Esophagus squamous epithelium (tissue), 5 donors: Measurements from ENCODE around the gene FOXP4. TPM values are rescaled to one million over a fixed set of nuclear protein-coding genes. Genes with fewer than 3 reads are reported as not detected.

Experiments used
- DNase-seq: peaks from one replicate; lab custom pipeline; 2025; lab: John Stamatoyannopoulos, UW
- H3K27ac ChIP-seq, 4 donors: fragments of 200-600 bp; sonication (generic); one replicate each; pipeline ENCODE4 v1.5.1; 2016 to 2019; ENCODE audit warnings: mild to moderate bottlenecking in 1 of 4
- H3K27me3 ChIP-seq, 4 donors: fragments of 200-600 bp; sonication (generic); 1 replicate in 3 of 4; 2 replicates in 1 of 4; pipeline versions ENCODE4 v1.5.1 to v1.6.0; 2017 to 2021; ENCODE audit warnings: antibody characterized with exemption in 1 of 4
- H3K36me3 ChIP-seq, 3 donors: fragments of 200-600 bp; sonication (generic); one replicate each; pipeline ENCODE4 v1.5.1; 2016 to 2019
- H3K4me1 ChIP-seq, 3 donors: fragments of 200-600 bp; sonication (generic); one replicate each; pipeline ENCODE4 v1.5.1; 2017 to 2019
- H3K4me3 ChIP-seq, 4 donors: fragments of 200-600 bp; sonication (generic); 1 replicate in 3 of 4; 2 replicates in 1 of 4; pipeline ENCODE4 v1.5.1; 2016 to 2019; ENCODE audit warnings: mild to moderate bottlenecking in 2 of 4, moderate library complexity in 1 of 4
- H3K9me3 ChIP-seq, 3 donors: fragments of 200-600 bp; sonication (generic); one replicate each; pipeline ENCODE4 v1.5.1; 2016 to 2019
- CTCF ChIP-seq, 6 experiments: fragments of 450-650 bp in 4 of 6; fragments of 200-600 bp in 2 of 6; sonication (generic) in 2 of 6; IDR thresholded peaks; one replicate each; pipeline ENCODE4 v1.5.1; 2016 to 2019; ENCODE audit warnings: antibody characterized with exemption in 6 of 6, mild to moderate bottlenecking in 4 of 6, moderate library complexity in 4 of 6
- POLR2A ChIP-seq, 4 donors: fragments of 450-650 bp; IDR thresholded peaks; one replicate each; pipeline ENCODE4 v1.6.1; 2017; ENCODE audit warnings: antibody characterized with exemption in 4 of 4, mild to moderate bottlenecking in 4 of 4, moderate library complexity in 3 of 4
- WGBS, 2 donors: methylation state at CpG; one replicate each; pipeline ENCODE4 v1.1.5; 2018; 5-methylcytosine and 5-hydroxymethylcytosine counted together
- intact Hi-C: fragments of 100-400 bp; cut with DNase I; formaldehyde crosslinking; loops from one replicate; pipeline ENCODE4 v1.15.0; 2022
- total RNA-seq, 4 donors: library from RNA; depleted of rRNA; stranded (reverse); fragments of >200 nt; gene quantifications; one replicate each; pipeline ENCODE4 v1.1.0, GENCODE V29; 2016
- donor health status: DM: yes; HTN: yes; CAD: no.

The FOXP4 gene
- total RNA-seq, 4 donors from 2014 or later: 2.2 to 10.3 (median 6.8) TPM

DNA sequence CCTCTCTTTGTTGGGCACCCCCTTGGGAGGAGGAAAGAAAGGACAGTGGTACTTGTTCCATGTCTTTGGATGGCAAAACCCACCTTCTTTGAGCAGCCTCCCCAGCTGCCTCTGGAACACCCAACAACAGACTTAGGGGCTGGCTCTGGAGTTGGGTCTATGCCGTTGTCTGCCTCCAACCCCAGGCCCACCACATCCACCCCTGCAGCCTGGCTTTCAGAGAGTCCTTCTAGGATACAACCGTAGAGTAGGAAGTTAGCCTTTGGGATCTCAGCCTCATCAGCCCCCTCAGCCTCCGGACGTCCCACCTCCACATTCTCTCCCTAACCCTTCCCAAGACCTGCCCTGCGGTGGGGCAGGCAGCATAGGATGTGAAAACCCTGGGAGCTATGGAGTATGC lies 36.4 kb downstream of the FOXP4 start:
- no peak for TF ChIP-seq POLR2A (IDR thresholded peaks at IDR 0.05)
- TF ChIP-seq CTCF (IDR thresholded peaks at IDR 0.05): no peak
- peaks cover 33 to 92% (median 59%) of the 10 kb centered on the region in 3 donors for H3K4me1 ChIP-seq
- no peak overlapping the region for H3K27ac ChIP-seq
- peaks cover 0 to 23% (median 3%) of the 10 kb centered on the region in 3 donors for H3K36me3 ChIP-seq
- H3K4me3 ChIP-seq: no peak overlapping the region
- no peaks in the 10 kb centered on the region for H3K9me3 ChIP-seq
- no peaks in the 10 kb centered on the region for H3K27me3 ChIP-seq
- intact Hi-C loops: no loop called here
- 98 to 100% methylated on average over 1 to 5 of the region's 5 CpGs for WGBS, 2 donors
- DNase-seq: no peak

DNA sequence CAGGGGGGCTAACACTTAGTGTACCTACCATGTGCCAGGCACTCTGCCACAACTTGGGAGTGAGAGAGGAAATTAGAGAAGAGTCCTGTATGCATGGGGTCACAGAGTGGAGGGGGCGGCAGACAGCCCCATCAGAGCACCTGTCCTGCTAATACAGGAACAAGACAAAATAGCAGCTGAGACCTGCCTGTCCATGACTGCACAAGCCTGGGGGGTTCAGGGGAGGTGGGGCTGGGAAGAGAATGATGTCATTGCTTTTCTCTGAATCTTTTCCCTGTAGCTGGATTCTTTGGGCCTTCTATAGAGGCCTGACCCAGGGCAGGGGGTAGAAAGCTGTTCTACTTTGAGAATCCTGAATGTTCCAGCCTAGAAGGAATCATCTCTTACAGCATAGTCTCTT lies 37.4 kb downstream of the FOXP4 start:
- 71% methylated on average over 1 of the region's 1 CpG; no CpG with 5 or more reads in 1 of the 2 donors for WGBS, 2 donors
- no peak for TF ChIP-seq CTCF (IDR thresholded peaks at IDR 0.05)
- intact Hi-C loops: no loop called here
- Histone ChIP-seq H3K36me3 (peaks cover 0 to 34% (median 3%) of the 10 kb centered on the region in 3 donors), H3K27me3 (no peaks in the 10 kb centered on the region), H3K9me3 (no peaks in the 10 kb centered on the region), H3K27ac (peak overlapping the region in 3 of 4 donors; percentile 23 to 36 (median 34)), H3K4me1 (peaks cover 23 to 82% (median 50%) of the 10 kb centered on the region in 3 donors), H3K4me3 (no peak overlapping the region)
- DNase-seq: no peak

GRCh38 chr6:41584205-41584604 lies 38.0 kb downstream of the FOXP4 start:
- TF ChIP-seq POLR2A (IDR thresholded peaks at IDR 0.05) (no peak), CTCF (IDR thresholded peaks at IDR 0.05) (no peak)
- WGBS, 2 donors: 44 to 85% methylated on average over 1 to 4 of the region's 6 CpGs
- Histone ChIP-seq H3K27ac (no peak overlapping the region), H3K36me3 (peaks cover 0 to 40% (median 3%) of the 10 kb centered on the region in 3 donors), H3K27me3 (no peaks in the 10 kb centered on the region), H3K4me1 (peaks cover 17 to 76% (median 44%) of the 10 kb centered on the region in 3 donors), H3K4me3 (no peak overlapping the region), H3K9me3 (no peaks in the 10 kb centered on the region)
- intact Hi-C loops: no loop called here
- no peak for DNase-seq

GRCh38 chr6:41584668-41585205 lies 38.6 kb downstream of the FOXP4 start:
- H3K27ac ChIP-seq: no peak overlapping the region
- H3K9me3 ChIP-seq: no peaks in the 10 kb centered on the region
- H3K36me3 ChIP-seq: peaks cover 0 to 45% (median 3%) of the 10 kb centered on the region in 3 donors
- H3K4me3 ChIP-seq: no peak overlapping the region
- H3K4me1 ChIP-seq: peaks cover 16 to 71% (median 41%) of the 10 kb centered on the region in 3 donors
- WGBS, 2 donors: 58 to 76% methylated on average over 2 to 7 of the region's 11 CpGs
- intact Hi-C loops: no loop called here
- no peak for TF ChIP-seq POLR2A (IDR thresholded peaks at IDR 0.05)
- no peak for TF ChIP-seq CTCF (IDR thresholded peaks at IDR 0.05)
- H3K27me3 ChIP-seq: no peaks in the 10 kb centered on the region
- no peak for DNase-seq

- WGBS, 2 donors: 69 to 75% methylated on average over 9 of the region's 9 CpGs
- TF ChIP-seq CTCF (IDR thresholded peaks at IDR 0.05) (no peak), POLR2A (IDR thresholded peaks at IDR 0.05) (no peak)
- no peak overlapping the region for H3K4me3 ChIP-seq
- H3K4me1 ChIP-seq: peaks cover 16 to 64% (median 41%) of the 10 kb centered on the region in 3 donors
- no peaks in the 10 kb centered on the region for H3K9me3 ChIP-seq
- no peak for DNase-seq
- intact Hi-C loops: no loop called here
- no peak overlapping the region for H3K27ac ChIP-seq
- H3K36me3 ChIP-seq: peaks cover 0 to 54% (median 9%) of the 10 kb centered on the region in 3 donors
- H3K27me3 ChIP-seq: no peaks in the 10 kb centered on the region
Measured at GRCh38 chr6:41585605-41586004, 39.4 kb downstream of the FOXP4 start.
